WTC11 (cell line): Measurements from ENCODE around the gene PIGU.
"Not testable (repeated sequence)": the region's sequence is repeated elsewhere in the genome, so short reads cannot be mapped to it uniquely, and the experiment has no call there.

Experiments used
- ATF2 ChIP-seq: sonication (generic); formaldehyde crosslinking; IDR thresholded peaks from 2 replicates; pipeline ENCODE4 v1.8.1; 2022; ENCODE audit warnings: low read depth, missing genetic modification reagents, borderline replicate concordance
- TF ChIP-seq, protein P1 (sequence below): fragments of 200-600 bp; IDR thresholded peaks from 2 replicates; pipeline ENCODE4 v1.8.0; 2022; ENCODE audit warnings: antibody characterized with exemption

GRCh38 chr20:34661811-34662210 is 15.1 kb downstream of the PIGU start:
- TF ChIP-seq ATF2 (CRISPR knock-in tag), result not testable (repeated sequence)
- TF ChIP-seq, protein P1, sequence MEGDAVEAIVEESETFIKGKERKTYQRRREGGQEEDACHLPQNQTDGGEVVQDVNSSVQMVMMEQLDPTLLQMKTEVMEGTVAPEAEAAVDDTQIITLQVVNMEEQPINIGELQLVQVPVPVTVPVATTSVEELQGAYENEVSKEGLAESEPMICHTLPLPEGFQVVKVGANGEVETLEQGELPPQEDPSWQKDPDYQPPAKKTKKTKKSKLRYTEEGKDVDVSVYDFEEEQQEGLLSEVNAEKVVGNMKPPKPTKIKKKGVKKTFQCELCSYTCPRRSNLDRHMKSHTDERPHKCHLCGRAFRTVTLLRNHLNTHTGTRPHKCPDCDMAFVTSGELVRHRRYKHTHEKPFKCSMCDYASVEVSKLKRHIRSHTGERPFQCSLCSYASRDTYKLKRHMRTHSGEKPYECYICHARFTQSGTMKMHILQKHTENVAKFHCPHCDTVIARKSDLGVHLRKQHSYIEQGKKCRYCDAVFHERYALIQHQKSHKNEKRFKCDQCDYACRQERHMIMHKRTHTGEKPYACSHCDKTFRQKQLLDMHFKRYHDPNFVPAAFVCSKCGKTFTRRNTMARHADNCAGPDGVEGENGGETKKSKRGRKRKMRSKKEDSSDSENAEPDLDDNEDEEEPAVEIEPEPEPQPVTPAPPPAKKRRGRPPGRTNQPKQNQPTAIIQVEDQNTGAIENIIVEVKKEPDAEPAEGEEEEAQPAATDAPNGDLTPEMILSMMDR, result not testable (repeated sequence)
